Activated CD8-positive, alpha-beta memory T cell treated with anti-CD3 and anti-CD28 coated beads, Interleukin-2, amount 50 U/mL, for 48 hours (primary cell): Measurements from ENCODE around the gene LIMS4.
"Not testable (repeated sequence)": the region's sequence is repeated elsewhere in the genome, so short reads cannot be mapped to it uniquely, and the experiment has no call there.

ENCODE experiments used
- DNase-seq: peaks from one replicate; pipeline ENCODE4 v3.0.0-alpha.2; 2020

Gene LIMS4, protein sequence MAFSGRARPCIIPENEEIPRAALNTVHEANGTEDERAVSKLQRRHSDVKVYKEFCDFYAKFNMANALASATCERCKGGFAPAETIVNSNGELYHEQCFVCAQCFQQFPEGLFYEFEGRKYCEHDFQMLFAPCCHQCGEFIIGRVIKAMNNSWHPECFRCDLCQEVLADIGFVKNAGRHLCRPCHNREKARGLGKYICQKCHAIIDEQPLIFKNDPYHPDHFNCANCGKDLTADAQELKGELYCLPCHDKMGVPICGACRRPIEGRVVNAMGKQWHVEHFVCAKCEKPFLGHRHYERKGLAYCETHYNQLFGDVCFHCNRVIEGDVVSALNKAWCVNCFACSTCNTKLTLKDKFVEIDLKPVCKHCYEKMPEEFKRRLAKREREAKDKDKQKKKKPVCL

GRCh38 chr2:110472171-110473058, at the start of gene LIMS4:
Gene LIMS4, minus strand, starts transcription at chr2:110472816. Its CDS starts 38 bp downstream, at chr2:110472778.
- not testable (repeated sequence) for DNase-seq

DNA sequence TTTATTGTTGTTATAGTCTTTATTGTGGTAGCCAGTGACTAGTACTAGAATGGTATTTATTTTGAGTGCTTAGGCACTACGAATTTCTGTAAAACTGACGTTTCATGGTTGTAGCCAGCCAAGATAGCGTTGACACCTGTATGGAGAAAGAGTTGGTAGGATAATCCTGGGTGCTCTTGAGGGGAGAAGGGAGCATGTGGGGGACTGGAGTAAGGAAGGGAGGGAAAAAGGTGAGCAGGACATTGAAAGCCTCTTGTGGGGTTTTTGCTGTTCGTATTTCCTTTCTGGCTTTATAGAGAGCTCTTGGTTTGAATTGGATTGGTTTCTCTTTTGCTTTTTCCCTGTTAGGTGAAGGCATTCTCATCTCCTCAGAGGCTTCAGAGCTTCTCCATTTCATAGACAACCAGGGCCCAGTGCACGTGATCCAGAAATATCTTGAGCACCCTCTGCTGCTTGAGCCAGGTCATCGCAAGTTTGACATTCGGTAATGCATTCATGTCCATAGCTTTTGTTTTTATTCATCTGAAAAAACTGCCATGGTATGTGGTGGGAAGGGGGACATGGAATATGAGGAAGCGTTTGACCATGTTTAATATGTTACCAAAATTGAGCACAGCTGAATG, 27.2 kb upstream of the LIMS4 start:
- not testable (repeated sequence) for DNase-seq

- not testable (repeated sequence) for DNase-seq
Measured at GRCh38 chr2:110496027-110496426, 23.4 kb upstream of the LIMS4 start.

GRCh38 chr2:110494488-110494887, 21.9 kb upstream of the LIMS4 start:
- DNase-seq: not testable (repeated sequence)

DNA sequence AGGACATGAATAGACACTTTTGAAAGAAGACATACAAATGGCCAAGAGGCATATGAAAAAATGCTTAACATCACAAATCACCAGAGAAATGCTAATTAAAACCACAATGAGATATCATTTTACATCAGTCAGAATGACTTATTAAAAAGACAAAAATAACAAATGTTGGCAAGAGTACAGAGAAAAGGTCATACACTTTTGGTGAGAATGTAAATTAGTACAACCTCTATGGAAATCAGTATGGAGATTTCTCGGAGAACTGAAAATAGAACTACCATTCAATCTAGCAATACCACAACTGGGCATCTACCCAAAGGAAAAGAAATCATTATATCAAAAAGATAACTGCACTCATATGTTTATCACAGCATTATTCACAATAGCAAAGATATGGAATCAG, 16.4 kb upstream of the LIMS4 start:
- DNase-seq: not testable (repeated sequence)

GRCh38 chr2:110482697-110483096, 10.1 kb upstream of the LIMS4 start:
- DNase-seq: not testable (repeated sequence)

DNA sequence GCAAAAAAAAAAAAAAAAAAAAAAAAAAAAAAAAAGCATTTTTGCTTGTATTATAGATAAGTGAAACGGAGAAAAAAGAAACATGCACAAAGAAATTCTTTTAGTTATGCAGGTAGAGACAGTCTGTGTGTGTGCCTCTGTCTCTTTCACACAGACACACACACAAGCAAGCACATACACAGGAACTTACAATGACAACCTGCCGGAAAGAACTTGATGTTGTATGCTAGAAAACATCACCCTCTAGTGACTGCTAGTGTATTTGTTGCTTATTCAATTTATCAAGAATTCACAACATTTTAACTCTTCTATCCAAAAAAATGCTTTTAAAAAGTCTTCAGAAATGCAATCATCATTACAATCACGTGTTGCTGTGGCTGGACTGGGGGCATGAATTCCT, 8.6 kb upstream of the LIMS4 start:
- DNase-seq: not testable (repeated sequence)

- DNase-seq: not testable (repeated sequence)
Measured at GRCh38 chr2:110480084-110480483, 7.5 kb upstream of the LIMS4 start.

DNA sequence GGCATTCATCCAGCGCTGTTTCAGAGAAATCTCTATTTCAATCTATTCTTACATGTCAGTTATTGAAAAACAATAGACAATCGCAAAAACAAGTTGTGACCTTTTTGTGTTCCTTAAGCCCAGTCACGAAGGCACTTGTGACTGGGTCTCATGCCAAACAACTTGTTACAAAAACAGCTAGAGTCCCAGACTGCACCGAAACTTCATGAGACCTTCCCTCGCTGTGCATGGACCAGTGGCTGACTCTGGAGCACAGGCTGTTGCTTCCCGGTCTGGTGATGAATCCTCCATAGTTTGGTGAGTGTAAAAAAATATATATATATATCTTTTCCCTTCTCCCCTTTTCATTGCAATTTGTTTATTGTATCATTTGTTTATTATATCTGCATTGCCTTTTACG, 4.8 kb upstream of the LIMS4 start:
- not testable (repeated sequence) for DNase-seq

DNA sequence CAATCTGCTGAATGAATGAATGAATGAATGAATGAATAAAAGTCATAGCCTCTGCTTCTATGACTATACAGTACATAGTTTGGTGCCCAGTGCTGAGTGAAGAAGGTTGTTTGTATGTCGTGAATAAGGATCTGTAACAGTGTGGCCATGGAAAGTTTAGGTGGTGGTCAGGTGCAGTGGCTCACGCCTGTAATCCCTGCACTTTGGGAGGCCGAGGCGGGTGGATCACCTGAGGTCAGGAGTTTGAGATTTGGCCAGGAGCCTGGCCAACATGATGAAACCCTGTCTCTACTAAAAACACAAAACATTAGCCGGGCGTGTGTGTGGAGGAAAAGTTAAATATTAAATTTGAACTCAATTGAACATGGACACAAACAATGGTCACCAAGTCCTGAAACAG, 4.3 kb upstream of the LIMS4 start:
- not testable (repeated sequence) for DNase-seq

DNA sequence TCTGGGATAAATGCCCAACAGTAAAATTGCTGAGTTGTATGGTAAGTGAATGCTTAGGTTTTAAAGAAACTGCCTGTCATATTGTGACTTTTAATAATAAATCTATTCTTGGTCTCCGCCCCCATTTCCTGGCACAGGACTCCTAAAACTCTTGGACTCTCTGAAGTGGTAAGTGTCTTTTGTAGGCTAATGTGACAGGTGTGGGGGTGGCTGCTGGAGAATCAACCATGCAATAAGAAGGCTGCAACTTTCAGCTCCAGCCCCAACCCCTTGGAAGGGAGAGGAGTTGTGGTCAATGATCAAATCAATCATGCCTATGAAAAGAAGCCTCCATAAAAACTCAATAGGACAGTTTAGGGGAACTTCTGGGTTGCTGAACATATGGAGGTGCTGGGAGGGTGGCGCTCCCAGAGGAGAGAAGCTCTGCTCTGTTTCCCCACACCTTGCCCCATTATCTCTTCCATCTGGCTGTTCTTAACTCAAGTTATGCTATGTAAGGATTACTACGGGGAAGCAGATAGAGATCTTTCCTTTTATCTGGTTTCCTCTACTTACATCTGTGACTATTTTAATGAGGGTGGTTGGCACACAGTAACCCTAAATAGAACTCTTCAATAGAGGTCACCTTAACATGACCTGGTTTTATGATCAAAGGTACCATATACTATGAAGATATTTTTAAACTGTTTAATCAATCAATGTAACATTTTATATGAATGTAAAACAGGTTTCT, 3.2 kb upstream of the LIMS4 start:
- DNase-seq: not testable (repeated sequence)

- DNase-seq: not testable (repeated sequence)
Measured at GRCh38 chr2:110474898-110475297, 2.3 kb upstream of the LIMS4 start.

DNA sequence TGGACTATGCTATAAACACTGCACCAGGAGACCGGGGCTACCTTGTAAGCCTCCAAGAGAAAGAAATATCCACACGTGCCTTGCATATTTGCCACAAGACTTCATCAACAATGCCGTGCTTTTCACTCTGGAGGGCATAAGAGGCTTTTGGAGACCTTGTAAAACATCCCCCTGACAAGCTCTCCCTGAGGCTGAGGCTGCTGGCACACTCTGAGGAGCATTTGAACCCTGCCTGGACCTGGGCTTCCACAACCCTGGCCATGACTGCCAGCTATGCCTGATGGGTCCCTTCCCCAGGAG, 393 bp upstream of the LIMS4 start:
- DNase-seq: not testable (repeated sequence)

GRCh38 chr2:110468921-110469320, 3.7 kb downstream of the LIMS4 start:
- DNase-seq: not testable (repeated sequence)

- not testable (repeated sequence) for DNase-seq
Measured at GRCh38 chr2:110465312-110465711, 7.3 kb downstream of the LIMS4 start.

GRCh38 chr2:110462458-110462857, 10.2 kb downstream of the LIMS4 start:
- DNase-seq: not testable (repeated sequence)

GRCh38 chr2:110460318-110460717, 12.3 kb downstream of the LIMS4 start:
- DNase-seq: not testable (repeated sequence)

DNA sequence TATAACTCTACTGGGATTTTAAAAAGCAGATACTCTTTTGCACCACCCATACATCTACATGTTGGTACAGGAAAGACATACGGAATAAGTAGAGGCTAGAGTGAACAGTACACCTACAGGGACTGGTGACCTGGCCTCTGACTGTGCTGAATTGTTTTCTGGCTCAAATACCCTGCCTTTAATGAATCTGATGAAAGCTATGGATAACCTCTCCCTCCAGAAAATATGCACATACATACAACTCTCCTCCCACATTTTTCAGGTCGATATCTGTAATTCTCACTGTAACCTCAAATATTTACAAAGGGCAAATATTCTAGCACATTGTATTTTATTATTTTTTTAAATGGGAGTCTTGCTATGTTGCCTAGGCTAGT, 15.4 kb downstream of the LIMS4 start:
- DNase-seq: not testable (repeated sequence)

DNA sequence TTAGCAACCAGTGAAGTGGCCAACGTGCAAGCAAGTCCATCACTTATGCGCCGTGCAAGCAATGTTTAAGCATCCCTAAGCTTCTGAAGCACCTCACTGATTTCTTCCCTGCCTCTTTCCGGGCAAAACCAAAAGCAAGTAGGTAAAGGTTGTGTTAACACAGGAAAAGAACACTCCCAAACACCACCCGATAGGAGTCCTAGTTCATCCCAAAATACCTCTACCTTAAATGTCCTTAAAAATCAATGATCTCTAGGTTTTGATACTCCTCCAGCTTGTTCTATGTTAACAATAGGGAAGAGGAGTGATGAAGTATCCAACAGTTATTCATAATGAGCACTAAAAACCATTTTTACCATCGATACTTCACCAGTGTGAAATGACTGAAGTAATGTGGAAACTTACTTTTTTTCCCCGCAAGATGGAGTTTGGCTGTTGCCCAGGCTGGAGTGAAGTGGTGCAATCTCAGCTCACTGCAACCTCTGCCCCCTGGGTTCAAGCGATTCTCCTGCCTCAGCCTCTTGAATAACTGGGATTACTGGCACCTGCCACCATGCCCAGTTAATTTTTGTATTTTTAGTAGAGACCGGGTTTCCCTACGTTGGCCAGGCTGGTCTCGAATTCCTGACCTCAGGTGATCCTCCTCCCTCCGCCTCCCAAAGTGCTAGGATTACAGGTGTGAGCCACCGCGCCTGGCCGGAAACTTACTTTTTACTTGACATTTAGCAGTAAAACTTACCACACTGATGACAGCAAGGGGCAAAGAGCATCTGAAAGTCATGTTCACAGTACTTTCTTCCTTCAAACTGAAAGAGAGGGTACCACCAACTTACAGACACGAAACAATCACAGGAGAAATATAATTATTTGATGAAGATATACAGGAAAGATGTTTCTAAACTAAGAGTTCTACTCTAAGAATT, 16.1 kb downstream of the LIMS4 start:
- not testable (repeated sequence) for DNase-seq

DNA sequence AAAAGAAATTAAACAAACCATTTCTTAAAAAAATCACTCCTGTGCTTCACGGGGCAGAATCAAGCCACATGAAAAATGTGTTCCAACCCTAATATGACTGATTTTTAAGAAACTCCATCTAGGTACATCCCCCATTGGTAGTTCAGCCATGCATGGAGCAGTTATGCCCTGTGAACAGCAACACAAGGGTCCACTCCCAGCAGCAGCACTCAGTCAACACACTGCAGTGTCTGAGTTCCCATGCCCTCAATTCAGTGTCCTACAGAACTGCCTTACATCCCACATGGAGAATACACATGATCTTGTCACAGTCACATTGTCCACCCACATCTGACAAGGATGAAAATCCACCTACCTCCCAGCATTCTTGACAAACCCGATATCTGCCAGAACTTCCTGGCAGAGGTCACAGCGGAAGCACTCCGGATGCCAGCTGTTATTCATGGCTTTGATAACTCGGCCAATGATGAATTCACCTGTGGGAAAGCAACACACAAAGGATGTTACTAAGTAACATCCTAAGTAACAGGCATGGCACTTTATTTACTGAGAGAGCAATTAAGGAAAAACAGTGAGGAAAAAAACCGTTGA, 17.4 kb downstream of the LIMS4 start:
- DNase-seq: not testable (repeated sequence)

DNA sequence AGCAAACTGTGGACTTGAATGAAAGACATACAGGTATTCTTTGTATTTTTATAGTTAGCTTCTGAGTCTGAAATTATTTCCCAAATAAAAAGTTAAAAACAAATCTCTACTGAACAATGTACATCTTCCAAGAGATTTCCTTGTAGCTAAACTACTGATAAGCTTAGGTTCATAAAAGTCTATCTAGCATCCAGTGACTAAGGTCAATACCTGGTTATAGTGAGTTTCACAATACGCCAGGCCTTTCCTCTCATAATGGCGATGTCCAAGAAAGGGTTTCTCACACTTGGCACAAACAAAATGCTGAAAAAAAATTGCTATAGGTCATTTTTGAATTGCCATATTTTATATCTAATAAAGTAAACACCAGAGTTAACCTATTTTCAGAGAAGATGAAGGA, 21.7 kb downstream of the LIMS4 start:
- not testable (repeated sequence) for DNase-seq
